Measurements from ENCODE around the gene EIF4EBP3. TPM values are rescaled to one million over a fixed set of nuclear protein-coding genes. Genes with fewer than 3 reads are reported as not detected.

EIF4EBP3 gene
- total RNA-seq, 2 experiments from 2014 or later: 12.7 to 15.1 TPM

DNA sequence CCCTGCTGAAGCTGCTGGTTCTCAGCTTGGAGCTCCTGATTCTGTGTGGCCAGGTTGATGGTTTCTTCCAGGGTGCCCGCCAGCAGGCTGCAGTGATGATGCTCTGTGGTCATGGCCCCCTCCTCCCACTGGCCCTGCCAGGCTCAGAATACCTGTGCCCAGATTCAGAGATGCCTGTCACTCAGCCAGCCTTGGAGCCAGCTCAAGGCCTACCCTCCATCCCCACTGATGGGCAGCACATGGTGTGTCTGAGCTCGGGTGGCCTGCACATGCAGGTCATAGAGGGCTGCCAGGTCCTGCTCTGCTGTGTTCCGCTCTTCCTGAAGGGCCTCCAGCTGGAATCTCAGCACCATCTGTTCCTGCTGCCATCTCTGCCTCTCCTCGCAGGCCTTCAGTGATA lies 22.6 kb downstream of the EIF4EBP3 start:
- ChIA-PET POLR2A (interaction anchor here (0.5 to 2.2 kb wide), 8 partner anchors 13 to 459 kb away, joined by 3 to 9 read pairs (median 6); partner anchors contain the start of genes ANKHD1, EIF4EBP3, IK and NDUFA2), CTCF (interaction anchor here (0.9 to 1.2 kb wide), 2 partner anchors 19 to 22 kb away, joined by 3 to 4 read pairs; partner anchors contain the start of gene EIF4EBP3)
- Histone ChIP-seq H3K9me3 (ENCODE audit: control insufficient read depth in 1 of 2, insufficient read depth in 1 of 2, low read length in 2 of 2) (no peaks in the 10 kb centered on the region), H3K27me3 (ENCODE audit: control insufficient read depth in 1 of 2, insufficient read depth in 2 of 2, low read length in 2 of 2) (no peaks in the 10 kb centered on the region), H3K4me3 (ENCODE audit: low read length) (no peak overlapping the region), H3K27ac (ENCODE audit: low read depth in 1 of 2, low read length in 2 of 2) (peak overlapping the region; percentile 58 to 88), H3K4me1 (ENCODE audit: insufficient read depth, low read length) (peaks cover 50% of the 10 kb centered on the region), H3K36me3 (ENCODE audit: insufficient read depth, low read length) (peaks cover 37% of the 10 kb centered on the region)
- TF ChIP-seq, protein P1, sequence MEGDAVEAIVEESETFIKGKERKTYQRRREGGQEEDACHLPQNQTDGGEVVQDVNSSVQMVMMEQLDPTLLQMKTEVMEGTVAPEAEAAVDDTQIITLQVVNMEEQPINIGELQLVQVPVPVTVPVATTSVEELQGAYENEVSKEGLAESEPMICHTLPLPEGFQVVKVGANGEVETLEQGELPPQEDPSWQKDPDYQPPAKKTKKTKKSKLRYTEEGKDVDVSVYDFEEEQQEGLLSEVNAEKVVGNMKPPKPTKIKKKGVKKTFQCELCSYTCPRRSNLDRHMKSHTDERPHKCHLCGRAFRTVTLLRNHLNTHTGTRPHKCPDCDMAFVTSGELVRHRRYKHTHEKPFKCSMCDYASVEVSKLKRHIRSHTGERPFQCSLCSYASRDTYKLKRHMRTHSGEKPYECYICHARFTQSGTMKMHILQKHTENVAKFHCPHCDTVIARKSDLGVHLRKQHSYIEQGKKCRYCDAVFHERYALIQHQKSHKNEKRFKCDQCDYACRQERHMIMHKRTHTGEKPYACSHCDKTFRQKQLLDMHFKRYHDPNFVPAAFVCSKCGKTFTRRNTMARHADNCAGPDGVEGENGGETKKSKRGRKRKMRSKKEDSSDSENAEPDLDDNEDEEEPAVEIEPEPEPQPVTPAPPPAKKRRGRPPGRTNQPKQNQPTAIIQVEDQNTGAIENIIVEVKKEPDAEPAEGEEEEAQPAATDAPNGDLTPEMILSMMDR (IDR thresholded peaks at IDR 0.05): no peak
- H3K36me3 Mint-ChIP-seq (ENCODE audit: low read depth): peaks cover 48% of the 10 kb centered on the region
- peaks cover 49% of the 10 kb centered on the region for H3K4me1 Mint-ChIP-seq (ENCODE audit: low read depth)
- H3K4me3 Mint-ChIP-seq: no peak overlapping the region
- no peaks in the 10 kb centered on the region for H3K27me3 Mint-ChIP-seq
- intact Hi-C loops (cut with DNase I, micrococcal nuclease): no loop called here
- peak overlapping the region; percentile 97 for H3K27ac Mint-ChIP-seq
- no peak for ATAC-seq (ENCODE audit: poor library complexity)
- DNase-seq: no peak
- H3K9me3 Mint-ChIP-seq: no peaks in the 10 kb centered on the region

DNA sequence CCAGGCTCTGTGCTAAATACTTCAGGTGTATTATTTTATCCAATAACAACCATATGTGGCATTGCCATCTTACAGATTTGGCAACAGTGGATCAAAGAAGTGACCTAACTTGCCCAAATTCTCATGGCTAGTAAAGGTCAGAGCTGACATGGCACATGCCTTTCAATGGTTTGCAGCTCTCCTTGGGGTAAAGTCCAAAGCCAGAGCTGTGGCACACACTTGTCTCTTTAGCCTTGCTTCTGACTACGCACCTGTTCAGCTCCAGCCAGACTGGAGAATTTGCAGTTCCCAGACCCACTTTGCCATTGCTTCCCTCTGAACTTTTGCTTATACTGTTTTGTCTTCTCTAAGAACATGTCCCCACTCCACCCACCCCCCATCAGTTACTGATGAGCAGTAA lies 23.0 kb downstream of the EIF4EBP3 start:
- Histone ChIP-seq H3K36me3 (ENCODE audit: insufficient read depth, low read length) (peaks cover 36% of the 10 kb centered on the region), H3K4me1 (ENCODE audit: insufficient read depth, low read length) (peaks cover 46% of the 10 kb centered on the region), H3K9me3 (ENCODE audit: control insufficient read depth in 1 of 2, insufficient read depth in 1 of 2, low read length in 2 of 2) (no peaks in the 10 kb centered on the region), H3K27me3 (ENCODE audit: control insufficient read depth in 1 of 2, insufficient read depth in 2 of 2, low read length in 2 of 2) (no peaks in the 10 kb centered on the region), H3K4me3 (ENCODE audit: low read length) (no peak overlapping the region), H3K27ac (ENCODE audit: low read depth in 1 of 2, low read length in 2 of 2) (no peak overlapping the region)
- intact Hi-C loops (cut with DNase I, micrococcal nuclease): no loop called here
- no peaks in the 10 kb centered on the region for H3K9me3 Mint-ChIP-seq
- ATAC-seq (ENCODE audit: poor library complexity) (no peak), DNase-seq (no peak)
- H3K27ac Mint-ChIP-seq: peak overlapping the region; percentile 97
- no peak overlapping the region for H3K4me3 Mint-ChIP-seq
- H3K4me1 Mint-ChIP-seq (ENCODE audit: low read depth): peaks cover 45% of the 10 kb centered on the region
- no peaks in the 10 kb centered on the region for H3K27me3 Mint-ChIP-seq
- TF ChIP-seq, protein P1 (IDR thresholded peaks at IDR 0.05): no peak
- ChIA-PET CTCF (no interaction called here), POLR2A (interaction anchor here (0.9 to 2.1 kb wide), 4 partner anchors 13 to 77 kb away, joined by 3 to 9 read pairs (median 6); partner anchors contain the start of genes EIF4EBP3, IK, NDUFA2 and SRA1)
- H3K36me3 Mint-ChIP-seq (ENCODE audit: low read depth): peaks cover 46% of the 10 kb centered on the region

DNA sequence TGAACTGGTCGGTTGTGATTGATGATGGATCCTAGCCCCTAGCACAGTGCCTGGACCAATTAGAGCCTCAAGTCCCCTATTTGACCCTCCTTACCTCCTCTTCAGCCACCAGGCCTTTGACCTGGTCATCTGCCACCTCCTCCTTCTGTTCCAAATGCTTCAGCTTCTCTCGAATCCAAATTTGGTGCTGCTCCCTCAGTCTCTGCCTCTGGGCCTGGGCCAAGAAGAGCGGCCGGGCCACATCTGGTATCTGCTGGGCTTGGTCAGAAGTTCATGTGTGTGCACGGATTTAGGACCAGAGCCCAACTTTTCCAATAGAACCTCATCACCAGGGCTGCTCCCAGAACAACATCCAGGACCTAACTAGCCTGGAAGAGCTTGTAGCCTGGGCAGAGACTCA lies 23.6 kb downstream of the EIF4EBP3 start:
- CTCF ChIA-PET: no interaction called here
- Mint-ChIP-seq H3K36me3 (ENCODE audit: low read depth) (peaks cover 42% of the 10 kb centered on the region), H3K9me3 (no peaks in the 10 kb centered on the region), H3K27ac (peak overlapping the region; percentile 97), H3K27me3 (no peaks in the 10 kb centered on the region), H3K4me3 (no peak overlapping the region), H3K4me1 (ENCODE audit: low read depth) (peaks cover 39% of the 10 kb centered on the region)
- no peak for ATAC-seq (ENCODE audit: poor library complexity)
- no peaks in the 10 kb centered on the region for H3K9me3 ChIP-seq (ENCODE audit: control insufficient read depth in 1 of 2, insufficient read depth in 1 of 2, low read length in 2 of 2)
- no peak overlapping the region for H3K27ac ChIP-seq (ENCODE audit: low read depth in 1 of 2, low read length in 2 of 2)
- H3K27me3 ChIP-seq (ENCODE audit: control insufficient read depth in 1 of 2, insufficient read depth in 2 of 2, low read length in 2 of 2): no peaks in the 10 kb centered on the region
- intact Hi-C loops (cut with DNase I, micrococcal nuclease): no loop called here
- H3K36me3 ChIP-seq (ENCODE audit: insufficient read depth, low read length): peaks cover 32% of the 10 kb centered on the region
- POLR2A ChIA-PET: interaction anchor here (0.9 to 1.6 kb wide), 2 partner anchors 14 to 24 kb away, joined by 3 to 8 read pairs; partner anchors contain the start of genes EIF4EBP3 and SRA1
- TF ChIP-seq, protein P1 (IDR thresholded peaks at IDR 0.05): no peak
- H3K4me3 ChIP-seq (ENCODE audit: low read length): no peak overlapping the region
- DNase-seq: no peak
- H3K4me1 ChIP-seq (ENCODE audit: insufficient read depth, low read length): peaks cover 40% of the 10 kb centered on the region
